A549 (cell line): ENCODE results near the gene PPM1G.

Experiments
- CBX2 ChIP-seq: fragments of 200-600 bp; sonication (generic); IDR thresholded peaks from 2 replicates; pipeline ENCODE4 v1.6.1; 2016; ENCODE audit warnings: low read depth, mild to moderate bottlenecking, borderline replicate concordance
- CTCF ChIP-seq: fragments of >200 bp; sonication (Bioruptor Twin); formaldehyde crosslinking; IDR thresholded peaks from 3 replicates; pipeline ENCODE4 v1.5.1; 2016
- MAZ ChIP-seq: fragments of 150-350 bp; IDR thresholded peaks from 2 replicates; pipeline ENCODE4 v1.6.1; 2014; ENCODE audit warnings: antibody characterized with exemption, low read depth, low read length, borderline replicate concordance
- PHF8 ChIP-seq: fragments of 200-600 bp; sonication (generic); IDR thresholded peaks from 2 replicates; pipeline ENCODE4 v1.6.1; 2016; ENCODE audit warnings: low read depth, mild to moderate bottlenecking, antibody characterized with exemption, moderate library complexity, borderline replicate concordance
- RAD21 ChIP-seq, 2 experiments: fragments of >200 bp in 1 of 2; sonication (Bioruptor Twin) in 1 of 2; formaldehyde crosslinking in 1 of 2; IDR thresholded peaks in 1 of 2; conservative IDR thresholded peaks in 1 of 2; 2 replicates in 1 of 2; 3 replicates in 1 of 2; pipeline ENCODE4 v1.6.1; 2012 to 2018; ENCODE audit warnings: inconsistent platforms in 1 of 2
- REST ChIP-seq: fragments of 200-600 bp; sonication (generic); IDR thresholded peaks from 2 replicates; pipeline ENCODE4 v1.6.1; 2016; ENCODE audit warnings: antibody characterized with exemption, mild to moderate bottlenecking, moderate library complexity
- ZSCAN20 ChIP-seq: fragments of 250-450 bp; sonication (Bioruptor Pico); IDR thresholded peaks from 2 replicates; pipeline ENCODE4 v1.8.0; 2022; ENCODE audit warnings: mild to moderate bottlenecking, moderate library complexity

GRCh38 chr2:27372937-27373336, 36.5 kb downstream of the PPM1G start:
- TF ChIP-seq CTCF (no peak), PHF8 (no peak), RAD21 (conservative IDR thresholded peaks at IDR 0.05 in 1 of 2, IDR thresholded peaks at IDR 0.05 in 1 of 2) (no peak), MAZ (no peak), CBX2 (no peak), REST (no peak), ZSCAN20 (CRISPR knock-in tag) (no peak)
